Measurements from ENCODE around the gene HOXB3. TPM values are rescaled to one million over a fixed set of nuclear protein-coding genes. Genes with fewer than 3 reads are reported as not detected.

The HOXB3 gene
- total and polyA plus RNA-seq, 2 of the 13 experiments (the other 11 are each of a cell fraction or from before 2014, with no cell fraction given) = not detected

DNA sequence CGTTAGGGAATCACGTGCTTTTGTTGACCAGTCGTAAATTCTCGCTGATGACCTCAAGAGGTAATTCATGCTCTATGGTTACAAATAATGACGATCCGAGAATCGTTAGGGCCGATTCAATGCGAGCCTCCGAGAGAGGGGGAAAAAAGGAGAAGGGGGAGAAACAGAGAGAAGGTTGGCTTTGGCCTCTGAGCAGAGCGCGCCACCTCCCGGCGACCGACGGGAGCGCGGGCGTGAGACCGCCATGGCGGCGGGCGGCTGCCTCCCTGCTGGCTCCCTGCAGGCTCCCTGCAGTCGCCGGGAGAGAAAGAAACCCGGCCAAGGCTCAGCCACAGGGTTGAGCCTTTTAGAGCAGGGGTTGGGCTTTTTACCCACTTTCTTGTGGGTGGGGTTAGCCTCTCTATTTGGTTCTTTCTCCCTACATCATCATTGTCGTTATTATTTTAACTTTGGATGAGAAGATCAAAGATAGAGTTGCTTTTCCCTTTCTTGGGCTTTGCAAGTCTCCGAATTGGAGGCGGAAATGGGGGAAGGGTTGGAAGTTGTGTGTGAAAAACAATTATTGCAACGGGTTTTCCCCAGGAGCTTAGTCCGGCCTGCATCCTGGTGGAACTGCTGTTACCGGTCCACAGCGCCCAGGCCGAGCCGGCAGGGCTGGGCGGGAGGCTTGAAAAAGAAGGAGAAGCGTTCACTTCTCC lies 3.9 kb upstream of the HOXB3 start (continued):
- TF ChIP-seq, protein P1, sequence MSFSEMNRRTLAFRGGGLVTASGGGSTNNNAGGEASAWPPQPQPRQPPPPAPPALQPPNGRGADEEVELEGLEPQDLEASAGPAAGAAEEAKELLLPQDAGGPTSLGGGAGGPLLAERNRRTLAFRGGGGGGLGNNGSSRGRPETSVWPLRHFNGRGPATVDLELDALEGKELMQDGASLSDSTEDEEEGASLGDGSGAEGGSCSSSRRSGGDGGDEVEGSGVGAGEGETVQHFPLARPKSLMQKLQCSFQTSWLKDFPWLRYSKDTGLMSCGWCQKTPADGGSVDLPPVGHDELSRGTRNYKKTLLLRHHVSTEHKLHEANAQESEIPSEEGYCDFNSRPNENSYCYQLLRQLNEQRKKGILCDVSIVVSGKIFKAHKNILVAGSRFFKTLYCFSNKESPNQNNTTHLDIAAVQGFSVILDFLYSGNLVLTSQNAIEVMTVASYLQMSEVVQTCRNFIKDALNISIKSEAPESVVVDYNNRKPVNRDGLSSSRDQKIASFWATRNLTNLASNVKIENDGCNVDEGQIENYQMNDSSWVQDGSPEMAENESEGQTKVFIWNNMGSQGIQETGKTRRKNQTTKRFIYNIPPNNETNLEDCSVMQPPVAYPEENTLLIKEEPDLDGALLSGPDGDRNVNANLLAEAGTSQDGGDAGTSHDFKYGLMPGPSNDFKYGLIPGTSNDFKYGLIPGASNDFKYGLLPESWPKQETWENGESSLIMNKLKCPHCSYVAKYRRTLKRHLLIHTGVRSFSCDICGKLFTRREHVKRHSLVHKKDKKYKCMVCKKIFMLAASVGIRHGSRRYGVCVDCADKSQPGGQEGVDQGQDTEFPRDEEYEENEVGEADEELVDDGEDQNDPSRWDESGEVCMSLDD (CRISPR knock-in tag; IDR thresholded peaks at IDR 0.05; ENCODE audit: borderline replicate concordance) = no peak
- TF ChIP-seq, protein P2, sequence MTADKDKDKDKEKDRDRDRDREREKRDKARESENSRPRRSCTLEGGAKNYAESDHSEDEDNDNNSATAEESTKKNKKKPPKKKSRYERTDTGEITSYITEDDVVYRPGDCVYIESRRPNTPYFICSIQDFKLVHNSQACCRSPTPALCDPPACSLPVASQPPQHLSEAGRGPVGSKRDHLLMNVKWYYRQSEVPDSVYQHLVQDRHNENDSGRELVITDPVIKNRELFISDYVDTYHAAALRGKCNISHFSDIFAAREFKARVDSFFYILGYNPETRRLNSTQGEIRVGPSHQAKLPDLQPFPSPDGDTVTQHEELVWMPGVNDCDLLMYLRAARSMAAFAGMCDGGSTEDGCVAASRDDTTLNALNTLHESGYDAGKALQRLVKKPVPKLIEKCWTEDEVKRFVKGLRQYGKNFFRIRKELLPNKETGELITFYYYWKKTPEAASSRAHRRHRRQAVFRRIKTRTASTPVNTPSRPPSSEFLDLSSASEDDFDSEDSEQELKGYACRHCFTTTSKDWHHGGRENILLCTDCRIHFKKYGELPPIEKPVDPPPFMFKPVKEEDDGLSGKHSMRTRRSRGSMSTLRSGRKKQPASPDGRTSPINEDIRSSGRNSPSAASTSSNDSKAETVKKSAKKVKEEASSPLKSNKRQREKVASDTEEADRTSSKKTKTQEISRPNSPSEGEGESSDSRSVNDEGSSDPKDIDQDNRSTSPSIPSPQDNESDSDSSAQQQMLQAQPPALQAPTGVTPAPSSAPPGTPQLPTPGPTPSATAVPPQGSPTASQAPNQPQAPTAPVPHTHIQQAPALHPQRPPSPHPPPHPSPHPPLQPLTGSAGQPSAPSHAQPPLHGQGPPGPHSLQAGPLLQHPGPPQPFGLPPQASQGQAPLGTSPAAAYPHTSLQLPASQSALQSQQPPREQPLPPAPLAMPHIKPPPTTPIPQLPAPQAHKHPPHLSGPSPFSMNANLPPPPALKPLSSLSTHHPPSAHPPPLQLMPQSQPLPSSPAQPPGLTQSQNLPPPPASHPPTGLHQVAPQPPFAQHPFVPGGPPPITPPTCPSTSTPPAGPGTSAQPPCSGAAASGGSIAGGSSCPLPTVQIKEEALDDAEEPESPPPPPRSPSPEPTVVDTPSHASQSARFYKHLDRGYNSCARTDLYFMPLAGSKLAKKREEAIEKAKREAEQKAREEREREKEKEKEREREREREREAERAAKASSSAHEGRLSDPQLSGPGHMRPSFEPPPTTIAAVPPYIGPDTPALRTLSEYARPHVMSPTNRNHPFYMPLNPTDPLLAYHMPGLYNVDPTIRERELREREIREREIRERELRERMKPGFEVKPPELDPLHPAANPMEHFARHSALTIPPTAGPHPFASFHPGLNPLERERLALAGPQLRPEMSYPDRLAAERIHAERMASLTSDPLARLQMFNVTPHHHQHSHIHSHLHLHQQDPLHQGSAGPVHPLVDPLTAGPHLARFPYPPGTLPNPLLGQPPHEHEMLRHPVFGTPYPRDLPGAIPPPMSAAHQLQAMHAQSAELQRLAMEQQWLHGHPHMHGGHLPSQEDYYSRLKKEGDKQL (CRISPR knock-in tag; IDR thresholded peaks at IDR 0.05; ENCODE audit: low read depth) = no peak
- TF ChIP-seq RXRB (CRISPR knock-in tag; IDR thresholded peaks at IDR 0.05; ENCODE audit: borderline replicate concordance) (no peak), KAT8 (CRISPR knock-in tag; IDR thresholded peaks at IDR 0.05) (no peak), ZNF672 (CRISPR knock-in tag; IDR thresholded peaks at IDR 0.05) (no peak), HIVEP1 (CRISPR knock-in tag; IDR thresholded peaks at IDR 0.05) (no peak), MED8 (CRISPR knock-in tag; IDR thresholded peaks at IDR 0.05; ENCODE audit: insufficient replicate concordance) (no peak), CENPT (CRISPR knock-in tag; IDR thresholded peaks at IDR 0.05; ENCODE audit: low read depth) (no peak), SAFB2 (CRISPR knock-in tag; IDR thresholded peaks at IDR 0.05; ENCODE audit: borderline replicate concordance, low read depth) (no peak), ZNF567 (CRISPR knock-in tag; IDR thresholded peaks at IDR 0.05; ENCODE audit: borderline replicate concordance) (no peak), MIER3 (CRISPR knock-in tag; IDR thresholded peaks at IDR 0.05; ENCODE audit: borderline replicate concordance) (no peak), ZNF12 (CRISPR knock-in tag; IDR thresholded peaks at IDR 0.05) (no peak)
- TF ChIP-seq, protein P3, sequence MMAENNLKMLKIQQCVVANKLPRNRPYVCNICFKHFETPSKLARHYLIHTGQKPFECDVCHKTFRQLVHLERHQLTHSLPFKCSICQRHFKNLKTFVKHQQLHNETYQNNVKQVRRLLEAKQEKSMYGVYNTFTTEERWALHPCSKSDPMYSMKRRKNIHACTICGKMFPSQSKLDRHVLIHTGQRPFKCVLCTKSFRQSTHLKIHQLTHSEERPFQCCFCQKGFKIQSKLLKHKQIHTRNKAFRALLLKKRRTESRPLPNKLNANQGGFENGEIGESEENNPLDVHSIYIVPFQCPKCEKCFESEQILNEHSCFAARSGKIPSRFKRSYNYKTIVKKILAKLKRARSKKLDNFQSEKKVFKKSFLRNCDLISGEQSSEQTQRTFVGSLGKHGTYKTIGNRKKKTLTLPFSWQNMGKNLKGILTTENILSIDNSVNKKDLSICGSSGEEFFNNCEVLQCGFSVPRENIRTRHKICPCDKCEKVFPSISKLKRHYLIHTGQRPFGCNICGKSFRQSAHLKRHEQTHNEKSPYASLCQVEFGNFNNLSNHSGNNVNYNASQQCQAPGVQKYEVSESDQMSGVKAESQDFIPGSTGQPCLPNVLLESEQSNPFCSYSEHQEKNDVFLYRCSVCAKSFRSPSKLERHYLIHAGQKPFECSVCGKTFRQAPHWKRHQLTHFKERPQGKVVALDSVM (CRISPR knock-in tag; IDR thresholded peaks at IDR 0.05) = no peak
- TF ChIP-seq, protein P4, sequence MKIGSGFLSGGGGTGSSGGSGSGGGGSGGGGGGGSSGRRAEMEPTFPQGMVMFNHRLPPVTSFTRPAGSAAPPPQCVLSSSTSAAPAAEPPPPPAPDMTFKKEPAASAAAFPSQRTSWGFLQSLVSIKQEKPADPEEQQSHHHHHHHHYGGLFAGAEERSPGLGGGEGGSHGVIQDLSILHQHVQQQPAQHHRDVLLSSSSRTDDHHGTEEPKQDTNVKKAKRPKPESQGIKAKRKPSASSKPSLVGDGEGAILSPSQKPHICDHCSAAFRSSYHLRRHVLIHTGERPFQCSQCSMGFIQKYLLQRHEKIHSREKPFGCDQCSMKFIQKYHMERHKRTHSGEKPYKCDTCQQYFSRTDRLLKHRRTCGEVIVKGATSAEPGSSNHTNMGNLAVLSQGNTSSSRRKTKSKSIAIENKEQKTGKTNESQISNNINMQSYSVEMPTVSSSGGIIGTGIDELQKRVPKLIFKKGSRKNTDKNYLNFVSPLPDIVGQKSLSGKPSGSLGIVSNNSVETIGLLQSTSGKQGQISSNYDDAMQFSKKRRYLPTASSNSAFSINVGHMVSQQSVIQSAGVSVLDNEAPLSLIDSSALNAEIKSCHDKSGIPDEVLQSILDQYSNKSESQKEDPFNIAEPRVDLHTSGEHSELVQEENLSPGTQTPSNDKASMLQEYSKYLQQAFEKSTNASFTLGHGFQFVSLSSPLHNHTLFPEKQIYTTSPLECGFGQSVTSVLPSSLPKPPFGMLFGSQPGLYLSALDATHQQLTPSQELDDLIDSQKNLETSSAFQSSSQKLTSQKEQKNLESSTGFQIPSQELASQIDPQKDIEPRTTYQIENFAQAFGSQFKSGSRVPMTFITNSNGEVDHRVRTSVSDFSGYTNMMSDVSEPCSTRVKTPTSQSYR (CRISPR knock-in tag; IDR thresholded peaks at IDR 0.05; ENCODE audit: borderline replicate concordance) = no peak
